ENCODE data around the gene SPEM3. TPM values are rescaled to one million over a fixed set of nuclear protein-coding genes. Genes with fewer than 3 reads are reported as not detected.

SPEM3 gene
- total and polyA plus RNA-seq, 2 of the 13 experiments (the other 11 are each of a cell fraction or from before 2014, with no cell fraction given): not detected

DNA sequence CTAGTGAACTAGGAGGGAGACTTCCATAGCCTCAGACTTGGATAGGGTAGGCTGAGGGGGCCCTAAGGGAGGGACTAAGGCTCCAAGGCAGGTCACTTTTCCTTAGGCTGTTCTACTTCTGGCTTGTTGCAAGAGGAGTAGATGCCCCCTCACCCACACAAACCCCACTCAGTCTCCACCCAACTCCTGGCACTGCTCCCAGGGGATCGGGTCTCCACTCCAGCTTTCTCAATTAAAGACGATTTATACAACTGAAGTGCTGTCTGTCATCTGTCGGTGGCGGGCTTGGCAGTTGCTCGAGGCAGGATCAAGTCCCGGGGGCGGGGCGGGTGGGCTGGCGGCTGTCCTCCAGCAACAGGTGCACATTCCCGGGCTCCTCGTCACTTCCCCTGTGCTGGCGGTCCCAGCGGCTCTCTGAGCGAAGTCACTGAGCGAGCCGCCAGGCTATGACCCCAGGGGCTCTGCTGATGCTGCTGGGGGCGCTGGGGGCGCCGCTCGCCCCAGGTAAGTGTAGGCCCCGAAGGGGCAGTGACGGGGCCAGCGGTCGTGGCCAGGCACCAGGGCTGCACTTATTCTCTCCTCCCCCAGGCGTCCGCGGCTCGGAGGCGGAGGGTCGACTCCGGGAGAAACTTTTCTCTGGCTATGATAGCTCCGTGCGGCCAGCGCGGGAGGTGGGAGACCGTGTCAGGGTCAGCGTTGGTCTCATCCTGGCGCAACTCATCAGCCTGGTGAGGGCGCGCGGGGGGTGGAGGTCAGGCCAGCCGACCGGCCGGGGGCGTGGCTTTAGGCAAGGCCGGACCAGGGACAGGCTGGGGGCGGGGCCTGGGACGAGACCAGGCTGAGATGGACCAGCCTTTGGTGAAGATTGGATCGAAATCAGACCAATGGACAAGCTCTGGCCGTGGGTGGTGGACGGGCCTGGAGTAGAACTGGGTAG, 16.3 kb downstream of the SPEM3 start, which contains the start of gene CHRNB1 (continued):
- TF ChIP-seq ZSCAN31 (CRISPR knock-in tag; IDR thresholded peaks at IDR 0.05; ENCODE audit: low read depth) (peak; percentile 46; the same call in 1 of the 2 replicates), RFXANK (CRISPR knock-in tag; IDR thresholded peaks at IDR 0.05) (no peak), ZNF530 (CRISPR knock-in tag; IDR thresholded peaks at IDR 0.05; ENCODE audit: low read depth) (no peak), CBFB (CRISPR knock-in tag; IDR thresholded peaks at IDR 0.05) (no peak), ETV5 (CRISPR knock-in tag; IDR thresholded peaks at IDR 0.05; ENCODE audit: borderline replicate concordance) (peak; percentile 51; the same call in 1 of the 2 replicates), JARID2 (CRISPR knock-in tag; IDR thresholded peaks at IDR 0.05; ENCODE audit: insufficient replicate concordance) (no peak), SNAI1 (CRISPR knock-in tag; IDR thresholded peaks at IDR 0.05; ENCODE audit: borderline replicate concordance) (peak; percentile 93; the same call in 1 of the 2 replicates), RCOR2 (CRISPR knock-in tag; IDR thresholded peaks at IDR 0.05) (no peak), ARID2 (CRISPR knock-in tag; IDR thresholded peaks at IDR 0.05; ENCODE audit: borderline replicate concordance) (no peak), ETV6 (CRISPR knock-in tag; conservative IDR thresholded peaks at IDR 0.05) (0 out of 2 replicates have a peak, but pooled peaks have one; percentile 26)
- TF ChIP-seq, protein P1, sequence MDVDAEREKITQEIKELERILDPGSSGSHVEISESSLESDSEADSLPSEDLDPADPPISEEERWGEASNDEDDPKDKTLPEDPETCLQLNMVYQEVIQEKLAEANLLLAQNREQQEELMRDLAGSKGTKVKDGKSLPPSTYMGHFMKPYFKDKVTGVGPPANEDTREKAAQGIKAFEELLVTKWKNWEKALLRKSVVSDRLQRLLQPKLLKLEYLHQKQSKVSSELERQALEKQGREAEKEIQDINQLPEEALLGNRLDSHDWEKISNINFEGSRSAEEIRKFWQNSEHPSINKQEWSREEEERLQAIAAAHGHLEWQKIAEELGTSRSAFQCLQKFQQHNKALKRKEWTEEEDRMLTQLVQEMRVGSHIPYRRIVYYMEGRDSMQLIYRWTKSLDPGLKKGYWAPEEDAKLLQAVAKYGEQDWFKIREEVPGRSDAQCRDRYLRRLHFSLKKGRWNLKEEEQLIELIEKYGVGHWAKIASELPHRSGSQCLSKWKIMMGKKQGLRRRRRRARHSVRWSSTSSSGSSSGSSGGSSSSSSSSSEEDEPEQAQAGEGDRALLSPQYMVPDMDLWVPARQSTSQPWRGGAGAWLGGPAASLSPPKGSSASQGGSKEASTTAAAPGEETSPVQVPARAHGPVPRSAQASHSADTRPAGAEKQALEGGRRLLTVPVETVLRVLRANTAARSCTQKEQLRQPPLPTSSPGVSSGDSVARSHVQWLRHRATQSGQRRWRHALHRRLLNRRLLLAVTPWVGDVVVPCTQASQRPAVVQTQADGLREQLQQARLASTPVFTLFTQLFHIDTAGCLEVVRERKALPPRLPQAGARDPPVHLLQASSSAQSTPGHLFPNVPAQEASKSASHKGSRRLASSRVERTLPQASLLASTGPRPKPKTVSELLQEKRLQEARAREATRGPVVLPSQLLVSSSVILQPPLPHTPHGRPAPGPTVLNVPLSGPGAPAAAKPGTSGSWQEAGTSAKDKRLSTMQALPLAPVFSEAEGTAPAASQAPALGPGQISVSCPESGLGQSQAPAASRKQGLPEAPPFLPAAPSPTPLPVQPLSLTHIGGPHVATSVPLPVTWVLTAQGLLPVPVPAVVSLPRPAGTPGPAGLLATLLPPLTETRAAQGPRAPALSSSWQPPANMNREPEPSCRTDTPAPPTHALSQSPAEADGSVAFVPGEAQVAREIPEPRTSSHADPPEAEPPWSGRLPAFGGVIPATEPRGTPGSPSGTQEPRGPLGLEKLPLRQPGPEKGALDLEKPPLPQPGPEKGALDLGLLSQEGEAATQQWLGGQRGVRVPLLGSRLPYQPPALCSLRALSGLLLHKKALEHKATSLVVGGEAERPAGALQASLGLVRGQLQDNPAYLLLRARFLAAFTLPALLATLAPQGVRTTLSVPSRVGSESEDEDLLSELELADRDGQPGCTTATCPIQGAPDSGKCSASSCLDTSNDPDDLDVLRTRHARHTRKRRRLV (CRISPR knock-in tag; IDR thresholded peaks at IDR 0.05): peak; percentile 80; the same call in 1 of the 2 replicates
- TF ChIP-seq, protein P2, sequence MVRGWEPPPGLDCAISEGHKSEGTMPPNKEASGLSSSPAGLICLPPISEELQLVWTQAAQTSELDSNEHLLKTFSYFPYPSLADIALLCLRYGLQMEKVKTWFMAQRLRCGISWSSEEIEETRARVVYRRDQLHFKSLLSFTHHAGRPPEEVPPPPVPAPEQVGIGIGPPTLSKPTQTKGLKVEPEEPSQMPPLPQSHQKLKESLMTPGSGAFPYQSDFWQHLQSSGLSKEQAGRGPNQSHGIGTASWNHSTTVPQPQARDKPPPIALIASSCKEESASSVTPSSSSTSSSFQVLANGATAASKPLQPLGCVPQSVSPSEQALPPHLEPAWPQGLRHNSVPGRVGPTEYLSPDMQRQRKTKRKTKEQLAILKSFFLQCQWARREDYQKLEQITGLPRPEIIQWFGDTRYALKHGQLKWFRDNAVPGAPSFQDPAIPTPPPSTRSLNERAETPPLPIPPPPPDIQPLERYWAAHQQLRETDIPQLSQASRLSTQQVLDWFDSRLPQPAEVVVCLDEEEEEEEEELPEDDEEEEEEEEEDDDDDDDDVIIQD (CRISPR knock-in tag; IDR thresholded peaks at IDR 0.05; ENCODE audit: low read depth): no peak; the same call in 1 of the 2 replicates
- TF ChIP-seq, protein P3, sequence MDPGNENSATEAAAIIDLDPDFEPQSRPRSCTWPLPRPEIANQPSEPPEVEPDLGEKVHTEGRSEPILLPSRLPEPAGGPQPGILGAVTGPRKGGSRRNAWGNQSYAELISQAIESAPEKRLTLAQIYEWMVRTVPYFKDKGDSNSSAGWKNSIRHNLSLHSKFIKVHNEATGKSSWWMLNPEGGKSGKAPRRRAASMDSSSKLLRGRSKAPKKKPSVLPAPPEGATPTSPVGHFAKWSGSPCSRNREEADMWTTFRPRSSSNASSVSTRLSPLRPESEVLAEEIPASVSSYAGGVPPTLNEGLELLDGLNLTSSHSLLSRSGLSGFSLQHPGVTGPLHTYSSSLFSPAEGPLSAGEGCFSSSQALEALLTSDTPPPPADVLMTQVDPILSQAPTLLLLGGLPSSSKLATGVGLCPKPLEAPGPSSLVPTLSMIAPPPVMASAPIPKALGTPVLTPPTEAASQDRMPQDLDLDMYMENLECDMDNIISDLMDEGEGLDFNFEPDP (CRISPR knock-in tag; conservative IDR thresholded peaks at IDR 0.05): no peak
- TF ChIP-seq, protein P4, sequence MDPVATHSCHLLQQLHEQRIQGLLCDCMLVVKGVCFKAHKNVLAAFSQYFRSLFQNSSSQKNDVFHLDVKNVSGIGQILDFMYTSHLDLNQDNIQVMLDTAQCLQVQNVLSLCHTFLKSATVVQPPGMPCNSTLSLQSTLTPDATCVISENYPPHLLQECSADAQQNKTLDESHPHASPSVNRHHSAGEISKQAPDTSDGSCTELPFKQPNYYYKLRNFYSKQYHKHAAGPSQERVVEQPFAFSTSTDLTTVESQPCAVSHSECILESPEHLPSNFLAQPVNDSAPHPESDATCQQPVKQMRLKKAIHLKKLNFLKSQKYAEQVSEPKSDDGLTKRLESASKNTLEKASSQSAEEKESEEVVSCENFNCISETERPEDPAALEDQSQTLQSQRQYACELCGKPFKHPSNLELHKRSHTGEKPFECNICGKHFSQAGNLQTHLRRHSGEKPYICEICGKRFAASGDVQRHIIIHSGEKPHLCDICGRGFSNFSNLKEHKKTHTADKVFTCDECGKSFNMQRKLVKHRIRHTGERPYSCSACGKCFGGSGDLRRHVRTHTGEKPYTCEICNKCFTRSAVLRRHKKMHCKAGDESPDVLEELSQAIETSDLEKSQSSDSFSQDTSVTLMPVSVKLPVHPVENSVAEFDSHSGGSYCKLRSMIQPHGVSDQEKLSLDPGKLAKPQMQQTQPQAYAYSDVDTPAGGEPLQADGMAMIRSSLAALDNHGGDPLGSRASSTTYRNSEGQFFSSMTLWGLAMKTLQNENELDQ (CRISPR knock-in tag; IDR thresholded peaks at IDR 0.05; ENCODE audit: borderline replicate concordance): no peak
- TF ChIP-seq, protein P5, sequence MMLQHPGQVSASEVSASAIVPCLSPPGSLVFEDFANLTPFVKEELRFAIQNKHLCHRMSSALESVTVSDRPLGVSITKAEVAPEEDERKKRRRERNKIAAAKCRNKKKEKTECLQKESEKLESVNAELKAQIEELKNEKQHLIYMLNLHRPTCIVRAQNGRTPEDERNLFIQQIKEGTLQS (CRISPR knock-in tag; IDR thresholded peaks at IDR 0.05): no peak
- TF ChIP-seq, protein P6, sequence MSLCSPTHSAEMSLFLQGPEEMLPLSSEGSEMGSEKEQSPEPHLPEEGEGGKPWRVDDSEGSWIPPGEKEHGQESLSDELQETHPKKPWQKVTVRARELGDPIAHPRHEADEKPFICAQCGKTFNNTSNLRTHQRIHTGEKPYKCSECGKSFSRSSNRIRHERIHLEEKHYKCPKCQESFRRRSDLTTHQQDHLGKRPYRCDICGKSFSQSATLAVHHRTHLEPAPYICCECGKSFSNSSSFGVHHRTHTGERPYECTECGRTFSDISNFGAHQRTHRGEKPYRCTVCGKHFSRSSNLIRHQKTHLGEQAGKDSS (CRISPR knock-in tag; IDR thresholded peaks at IDR 0.05; ENCODE audit: borderline replicate concordance, low read depth): peak; percentile 52; the same call in 1 of the 2 replicates

Data from HepG2 (cell line).